Suprapubic skin (tissue), 3 donors: ENCODE measurements around the gene LRRC8E.

Experiments
- POLR2A ChIP-seq, 2 donors: fragments of 450-650 bp; IDR thresholded peaks; one replicate each; pipeline ENCODE4 v1.6.1; 2017; ENCODE audit warnings: antibody characterized with exemption in 2 of 2, mild to moderate bottlenecking in 2 of 2, moderate library complexity in 2 of 2
- TF ChIP-seq, protein P1 (sequence below), 2 donors: fragments of 200-600 bp in 1 of 2; fragments of 450-650 bp in 1 of 2; sonication (generic) in 1 of 2; IDR thresholded peaks; one replicate each; pipeline ENCODE4 v1.5.1; 2016 to 2019; ENCODE audit warnings: antibody characterized with exemption in 2 of 2, mild to moderate bottlenecking in 1 of 2, moderate library complexity in 1 of 2

DNA sequence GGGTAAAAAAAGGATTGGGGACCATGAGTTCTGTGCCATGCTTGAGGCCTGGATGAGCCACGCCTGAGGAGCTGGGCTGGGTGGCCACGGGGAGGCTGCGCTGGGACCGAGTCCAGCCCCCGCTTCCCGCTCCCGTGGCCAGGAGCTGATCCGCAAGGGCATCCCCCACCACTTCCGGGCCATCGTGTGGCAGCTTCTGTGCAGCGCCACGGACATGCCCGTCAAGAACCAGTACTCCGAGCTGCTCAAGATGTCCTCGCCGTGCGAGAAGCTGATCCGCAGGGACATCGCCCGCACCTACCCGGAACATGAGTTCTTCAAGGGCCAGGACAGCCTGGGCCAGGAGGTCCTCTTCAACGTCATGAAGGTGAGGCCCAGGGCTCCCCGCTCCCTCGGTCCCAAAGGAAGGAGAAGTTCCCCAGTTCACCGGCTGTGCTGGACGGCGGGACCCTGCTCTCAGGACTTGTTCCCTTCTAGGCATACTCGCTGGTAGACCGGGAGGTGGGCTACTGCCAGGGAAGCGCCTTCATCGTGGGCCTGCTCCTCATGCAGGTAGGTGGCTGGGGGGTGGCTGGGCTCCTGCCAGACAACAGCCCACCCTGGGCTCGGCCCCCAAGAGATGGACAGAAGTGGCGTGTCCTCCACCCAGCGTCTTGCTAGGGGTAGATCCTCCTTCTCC, 39.4 kb upstream of the LRRC8E start:
- no peak for TF ChIP-seq POLR2A (IDR thresholded peaks at IDR 0.05)
- TF ChIP-seq, protein P1, sequence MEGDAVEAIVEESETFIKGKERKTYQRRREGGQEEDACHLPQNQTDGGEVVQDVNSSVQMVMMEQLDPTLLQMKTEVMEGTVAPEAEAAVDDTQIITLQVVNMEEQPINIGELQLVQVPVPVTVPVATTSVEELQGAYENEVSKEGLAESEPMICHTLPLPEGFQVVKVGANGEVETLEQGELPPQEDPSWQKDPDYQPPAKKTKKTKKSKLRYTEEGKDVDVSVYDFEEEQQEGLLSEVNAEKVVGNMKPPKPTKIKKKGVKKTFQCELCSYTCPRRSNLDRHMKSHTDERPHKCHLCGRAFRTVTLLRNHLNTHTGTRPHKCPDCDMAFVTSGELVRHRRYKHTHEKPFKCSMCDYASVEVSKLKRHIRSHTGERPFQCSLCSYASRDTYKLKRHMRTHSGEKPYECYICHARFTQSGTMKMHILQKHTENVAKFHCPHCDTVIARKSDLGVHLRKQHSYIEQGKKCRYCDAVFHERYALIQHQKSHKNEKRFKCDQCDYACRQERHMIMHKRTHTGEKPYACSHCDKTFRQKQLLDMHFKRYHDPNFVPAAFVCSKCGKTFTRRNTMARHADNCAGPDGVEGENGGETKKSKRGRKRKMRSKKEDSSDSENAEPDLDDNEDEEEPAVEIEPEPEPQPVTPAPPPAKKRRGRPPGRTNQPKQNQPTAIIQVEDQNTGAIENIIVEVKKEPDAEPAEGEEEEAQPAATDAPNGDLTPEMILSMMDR (IDR thresholded peaks at IDR 0.05) = no peak
